SK-N-SH (cell line): Measurements from ENCODE around the gene CA10.

Experiments used
- ELF1 ChIP-seq: IDR thresholded peaks from 2 replicates; pipeline ENCODE4 v1.4.0; 2012
- GABPA ChIP-seq: IDR thresholded peaks from 2 replicates; pipeline ENCODE4 v1.4.0; 2012; ENCODE audit warnings: low read depth, mild to moderate bottlenecking
- RCOR1 ChIP-seq: fragments of 150-350 bp; IDR thresholded peaks from 2 replicates; pipeline ENCODE4 v1.6.1; 2017; ENCODE audit warnings: antibody characterized with exemption, low read length
- RXRA ChIP-seq: IDR thresholded peaks from 2 replicates; pipeline ENCODE4 v1.4.0; 2012; ENCODE audit warnings: low read depth, mild to moderate bottlenecking, borderline replicate concordance
- SMC3 ChIP-seq: IDR thresholded peaks from 2 replicates; pipeline ENCODE4 v1.6.1; 2012; ENCODE audit warnings: low read depth, low read length, improper control_type of control experiment
- TF ChIP-seq, protein P1 (sequence below): fragments of 200-600 bp; sonication (generic); IDR thresholded peaks from 2 replicates; pipeline ENCODE4 v1.6.1; 2017; ENCODE audit warnings: antibody characterized with exemption, mild to moderate bottlenecking, moderate library complexity
- TF ChIP-seq, protein P2 (sequence below): fragments of 150-350 bp; IDR thresholded peaks from 2 replicates; pipeline ENCODE4 v1.6.1; 2017; ENCODE audit warnings: antibody characterized with exemption, low read length, low read depth, borderline replicate concordance

DNA sequence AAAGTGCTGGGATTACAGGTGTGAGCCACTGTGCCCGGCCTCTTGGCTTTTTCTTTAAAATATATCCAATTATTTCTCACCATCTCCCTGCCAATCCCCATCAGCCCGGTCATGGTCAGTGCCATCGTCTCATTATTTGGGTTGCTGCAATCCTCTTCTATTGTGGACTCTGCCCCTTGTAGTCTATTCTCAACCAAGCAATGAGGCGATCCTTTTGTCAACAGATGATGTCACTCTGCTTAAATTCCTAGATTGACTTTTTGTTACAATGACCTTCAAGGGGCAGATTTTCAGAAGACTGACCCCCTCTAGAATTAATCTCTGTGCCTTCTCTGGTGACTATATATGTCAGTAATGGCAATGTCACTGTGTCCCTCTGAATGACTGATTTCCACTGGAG lies 513.5 kb downstream of the CA10 start:
- TF ChIP-seq ELF1 (no peak), RCOR1 (no peak), GABPA (no peak), RXRA (no peak), SMC3 (no peak)
- TF ChIP-seq, protein P1, sequence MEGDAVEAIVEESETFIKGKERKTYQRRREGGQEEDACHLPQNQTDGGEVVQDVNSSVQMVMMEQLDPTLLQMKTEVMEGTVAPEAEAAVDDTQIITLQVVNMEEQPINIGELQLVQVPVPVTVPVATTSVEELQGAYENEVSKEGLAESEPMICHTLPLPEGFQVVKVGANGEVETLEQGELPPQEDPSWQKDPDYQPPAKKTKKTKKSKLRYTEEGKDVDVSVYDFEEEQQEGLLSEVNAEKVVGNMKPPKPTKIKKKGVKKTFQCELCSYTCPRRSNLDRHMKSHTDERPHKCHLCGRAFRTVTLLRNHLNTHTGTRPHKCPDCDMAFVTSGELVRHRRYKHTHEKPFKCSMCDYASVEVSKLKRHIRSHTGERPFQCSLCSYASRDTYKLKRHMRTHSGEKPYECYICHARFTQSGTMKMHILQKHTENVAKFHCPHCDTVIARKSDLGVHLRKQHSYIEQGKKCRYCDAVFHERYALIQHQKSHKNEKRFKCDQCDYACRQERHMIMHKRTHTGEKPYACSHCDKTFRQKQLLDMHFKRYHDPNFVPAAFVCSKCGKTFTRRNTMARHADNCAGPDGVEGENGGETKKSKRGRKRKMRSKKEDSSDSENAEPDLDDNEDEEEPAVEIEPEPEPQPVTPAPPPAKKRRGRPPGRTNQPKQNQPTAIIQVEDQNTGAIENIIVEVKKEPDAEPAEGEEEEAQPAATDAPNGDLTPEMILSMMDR, result no peak
- TF ChIP-seq, protein P2, sequence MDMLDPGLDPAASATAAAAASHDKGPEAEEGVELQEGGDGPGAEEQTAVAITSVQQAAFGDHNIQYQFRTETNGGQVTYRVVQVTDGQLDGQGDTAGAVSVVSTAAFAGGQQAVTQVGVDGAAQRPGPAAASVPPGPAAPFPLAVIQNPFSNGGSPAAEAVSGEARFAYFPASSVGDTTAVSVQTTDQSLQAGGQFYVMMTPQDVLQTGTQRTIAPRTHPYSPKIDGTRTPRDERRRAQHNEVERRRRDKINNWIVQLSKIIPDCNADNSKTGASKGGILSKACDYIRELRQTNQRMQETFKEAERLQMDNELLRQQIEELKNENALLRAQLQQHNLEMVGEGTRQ, result no peak
